Activated CD4-positive, alpha-beta T cell treated with anti-CD3 and anti-CD28 coated beads for 24 hours (primary cell): ENCODE measurements around the gene DNAH3.
A peak's percentile ranks its signal among the peaks of the same experiment; 100 is the strongest.
"Not testable (repeated sequence)": the region's sequence is repeated elsewhere in the genome, so short reads cannot be mapped to it uniquely, and the experiment has no call there.

ENCODE experiments used
- DNase-seq, 2 donors: peaks; one replicate each; pipeline ENCODE4 v3.0.0-alpha.2; 2020; ENCODE audit warnings: low read depth in 2 of 2

Gene DNAH3

GRCh38 chr16:21169249-21169981 lies 18.8 kb upstream of the DNAH3 start:
- DNase-seq, result no peak

DNA sequence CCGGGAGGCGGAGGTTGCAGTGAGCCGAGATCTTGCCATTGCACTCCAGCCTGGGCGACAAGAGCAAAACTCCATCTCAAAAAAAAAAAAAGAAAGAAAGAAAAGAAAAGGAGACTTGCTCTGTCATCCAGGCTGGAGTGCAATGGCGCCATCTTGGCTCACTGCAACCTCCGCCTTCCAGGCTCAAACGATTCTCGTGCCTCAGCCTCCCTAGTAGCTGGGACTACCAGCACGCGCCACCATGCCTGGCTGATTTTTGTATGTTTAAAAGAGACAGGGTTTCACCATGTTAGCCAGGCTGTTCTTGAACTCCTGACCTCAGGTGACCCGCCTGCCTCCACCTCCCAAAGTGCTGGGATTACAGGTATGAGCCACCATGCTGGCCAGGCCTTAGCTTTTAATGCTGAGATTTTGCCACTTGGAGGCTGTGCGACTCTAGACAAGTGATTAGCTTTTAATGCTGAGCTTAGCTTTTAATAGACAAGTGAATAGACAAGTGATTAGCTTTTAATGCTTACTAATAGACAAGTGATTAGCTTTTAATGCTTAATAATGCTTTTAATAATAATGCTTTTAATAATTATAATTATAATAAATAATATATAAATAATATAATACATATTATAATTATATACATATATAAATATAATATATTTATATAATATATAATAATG lies 17.4 kb upstream of the DNAH3 start:
- no peak for DNase-seq

- DNase-seq, result no peak
These were observed 16.7 kb upstream of the DNAH3 start for GRCh38 chr16:21167360-21167759.

DNA sequence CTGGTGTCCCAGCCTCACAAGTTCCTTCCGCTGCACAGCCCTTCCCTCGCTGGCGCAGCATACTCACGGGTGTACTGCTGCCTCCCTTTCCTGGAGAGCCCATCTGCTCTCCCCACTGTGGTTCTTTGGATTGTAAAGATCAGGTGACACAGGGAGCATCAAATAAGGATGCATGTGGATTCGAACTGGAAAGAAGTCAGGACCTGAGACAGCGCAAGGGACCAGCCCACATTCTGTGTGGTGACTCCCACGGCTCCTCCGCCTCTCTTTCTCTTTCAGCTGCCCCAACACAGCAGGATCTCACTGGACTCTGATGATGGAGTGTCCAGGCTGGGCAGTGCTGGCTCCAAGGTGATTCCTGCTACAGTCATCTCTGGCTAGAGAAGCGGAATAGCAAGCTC lies 15.9 kb upstream of the DNAH3 start:
- DNase-seq, result no peak

GRCh38 chr16:21164521-21165168 lies 14.0 kb upstream of the DNAH3 start:
- no peak for DNase-seq

- DNase-seq, result no peak
These were observed 12.9 kb upstream of the DNAH3 start for GRCh38 chr16:21163576-21163975.

DNA sequence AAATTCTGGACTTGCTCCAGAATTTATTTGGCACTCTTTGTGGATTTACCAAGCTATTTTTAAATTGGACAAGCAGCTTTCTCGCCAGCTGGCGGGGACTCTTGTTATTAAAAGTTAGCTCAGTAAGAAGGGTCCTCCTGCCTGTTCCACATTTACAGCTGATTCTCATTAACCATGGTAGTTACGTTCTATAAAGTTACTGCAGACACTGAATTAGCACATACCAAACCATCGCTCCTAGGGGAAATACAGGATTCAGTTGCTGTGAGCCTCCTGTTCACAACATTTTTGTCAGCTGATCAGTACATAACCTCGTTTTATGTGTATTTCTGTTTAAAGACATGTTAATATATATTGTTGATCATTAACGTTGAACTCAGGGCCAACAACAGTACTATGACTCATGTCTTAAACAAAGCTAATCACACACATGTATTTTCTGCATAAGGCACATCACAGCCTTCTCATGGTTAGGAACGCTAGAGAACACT lies 12.1 kb upstream of the DNAH3 start:
- DNase-seq, result no peak

- DNase-seq, result no peak
These were observed 10.6 kb upstream of the DNAH3 start for GRCh38 chr16:21161211-21161610.

DNA sequence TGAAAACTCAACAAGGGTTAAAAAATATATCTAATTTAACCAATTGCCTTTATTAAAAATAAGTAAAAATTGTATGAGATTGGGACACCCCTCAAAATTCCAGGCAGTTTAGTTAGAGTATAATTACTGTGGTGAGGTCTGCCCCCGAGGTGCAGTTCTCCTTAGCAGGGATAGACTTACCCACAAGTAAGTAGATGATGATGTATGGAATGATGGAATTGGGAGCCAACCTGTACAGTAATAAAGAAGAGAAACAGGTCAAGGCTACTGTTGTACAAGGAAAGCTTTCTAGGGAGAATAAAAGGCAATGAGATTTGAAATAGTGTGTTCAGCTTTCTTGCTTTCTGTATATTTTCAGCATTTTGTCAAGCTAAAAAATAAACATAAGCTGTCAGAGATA lies 9.6 kb upstream of the DNAH3 start:
- no peak for DNase-seq

GRCh38 chr16:21159281-21159951 lies 8.8 kb upstream of the DNAH3 start:
- DNase-seq, result no peak

DNA sequence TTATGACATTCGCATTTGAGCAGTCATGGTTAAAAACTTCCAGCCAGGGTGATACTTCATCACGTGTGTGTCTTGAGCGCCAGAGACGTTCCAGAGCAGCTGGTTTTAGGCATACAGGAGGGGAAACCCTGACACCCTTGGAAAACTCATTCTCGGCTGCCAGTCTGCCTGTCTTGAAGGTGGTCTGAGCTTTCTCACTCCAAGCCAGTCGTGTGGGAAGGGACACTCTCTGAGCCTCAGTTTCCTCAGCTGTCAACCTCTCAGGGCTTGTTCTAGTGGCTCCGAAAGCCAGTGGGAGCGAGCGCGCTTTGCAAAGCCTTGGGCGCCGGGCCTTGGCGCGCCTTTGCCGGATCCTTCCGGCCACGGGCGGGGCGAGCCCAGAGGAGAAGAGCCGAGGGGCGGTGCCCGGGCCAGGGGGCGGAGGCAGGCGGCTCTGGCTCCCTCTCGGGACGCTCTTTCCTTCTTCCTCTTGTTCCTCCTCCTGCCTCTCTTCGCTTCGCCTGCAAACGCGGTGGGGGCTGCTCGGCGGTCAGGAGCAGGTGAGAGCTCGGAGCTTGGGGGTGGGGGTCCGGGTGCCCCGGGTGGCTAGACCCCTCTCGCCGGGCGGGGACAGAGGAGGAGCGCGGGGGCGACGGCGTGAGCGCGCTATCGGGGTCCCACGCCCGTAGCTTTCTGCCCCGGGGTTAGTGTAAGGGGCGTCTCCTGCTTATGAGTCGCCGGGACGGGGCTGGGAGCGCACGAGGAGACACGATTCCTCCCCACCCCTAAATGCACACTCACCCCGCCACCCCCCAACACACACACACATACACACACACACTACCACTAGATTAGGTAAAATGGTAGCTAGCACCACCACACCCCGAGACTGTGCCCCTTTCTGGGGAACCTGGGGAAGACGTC lies 7.8 kb upstream of the DNAH3 start, which contains the start of gene LDAF1:
LDAF1 (plus strand) TSS at position 467 of the 903 bp plus-strand sequence. CDS start 2,509 bp downstream, outside the sequence.
- DNase-seq, result peak; percentile 60 to 77

DNA sequence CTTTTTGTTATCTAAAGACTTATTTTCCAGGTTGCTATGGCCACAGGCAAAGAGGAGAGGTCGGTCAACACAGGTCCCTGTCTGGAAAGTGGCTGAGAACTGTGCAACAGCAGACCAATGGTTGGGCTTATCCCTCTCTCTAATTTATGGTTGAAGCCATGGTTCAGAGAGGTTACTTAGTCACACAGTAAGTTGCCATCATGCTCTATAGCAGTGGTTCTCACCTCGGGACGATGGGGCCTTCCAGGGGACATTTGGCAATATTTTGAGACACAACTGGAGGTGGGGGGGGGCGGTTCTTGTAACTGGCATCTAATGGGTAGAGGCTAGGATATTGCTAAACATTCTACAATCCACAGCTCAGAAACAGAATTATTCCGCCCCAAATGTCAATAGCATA lies 7.0 kb upstream of the DNAH3 start:
- DNase-seq, result no peak

DNA sequence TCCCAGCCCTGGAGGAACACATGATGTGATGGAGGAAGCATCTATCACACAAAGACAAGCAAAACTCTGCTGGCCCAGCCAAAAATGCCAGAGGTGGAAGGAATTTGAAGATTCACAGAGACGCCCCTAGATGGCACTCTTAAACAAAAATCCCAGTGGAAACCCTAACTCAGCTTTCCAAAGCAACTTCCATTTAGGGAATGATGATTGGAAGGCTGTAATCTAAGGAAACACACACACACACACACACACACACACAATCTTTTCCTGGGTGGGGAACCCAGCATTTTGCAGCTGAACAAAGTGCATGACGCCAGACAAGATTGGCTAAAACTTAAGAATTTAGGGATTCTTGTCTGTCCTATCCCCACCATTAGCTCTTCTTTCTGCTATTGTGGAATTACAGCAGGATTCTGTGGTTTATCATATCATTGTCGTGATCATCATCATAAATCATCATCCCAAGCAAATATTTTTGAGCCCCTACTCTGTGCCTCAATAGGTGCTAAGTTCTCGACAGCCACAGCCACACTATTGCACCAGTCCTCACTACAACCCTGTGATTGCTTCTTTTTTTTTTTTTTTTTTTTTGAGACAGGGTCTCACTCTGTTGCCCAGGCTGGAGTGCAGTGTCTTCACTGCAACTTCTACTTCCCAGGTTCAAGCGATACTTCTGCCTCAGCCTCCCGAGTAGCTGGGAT lies 6.3 kb upstream of the DNAH3 start:
- DNase-seq, result no peak

DNA sequence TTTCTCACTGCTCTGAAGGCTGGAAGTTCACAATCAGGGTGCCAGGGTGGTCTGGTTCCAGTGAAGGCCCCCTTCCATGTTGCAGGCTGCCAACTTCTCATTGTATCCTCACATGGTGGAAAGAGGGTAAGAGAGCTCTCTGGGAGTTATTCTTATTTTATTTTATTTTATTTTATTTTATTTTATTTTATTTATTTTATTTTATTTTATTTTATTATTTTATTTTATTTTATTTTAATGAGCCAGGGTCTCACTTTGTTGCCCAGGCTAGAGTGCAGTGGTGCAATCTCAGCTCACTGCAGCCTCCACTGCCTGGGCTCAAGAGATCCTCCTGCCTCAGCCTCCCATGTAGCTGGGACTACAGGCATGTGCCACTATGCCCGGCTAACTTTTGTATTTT lies 5.4 kb upstream of the DNAH3 start:
- not testable (repeated sequence) for DNase-seq

DNA sequence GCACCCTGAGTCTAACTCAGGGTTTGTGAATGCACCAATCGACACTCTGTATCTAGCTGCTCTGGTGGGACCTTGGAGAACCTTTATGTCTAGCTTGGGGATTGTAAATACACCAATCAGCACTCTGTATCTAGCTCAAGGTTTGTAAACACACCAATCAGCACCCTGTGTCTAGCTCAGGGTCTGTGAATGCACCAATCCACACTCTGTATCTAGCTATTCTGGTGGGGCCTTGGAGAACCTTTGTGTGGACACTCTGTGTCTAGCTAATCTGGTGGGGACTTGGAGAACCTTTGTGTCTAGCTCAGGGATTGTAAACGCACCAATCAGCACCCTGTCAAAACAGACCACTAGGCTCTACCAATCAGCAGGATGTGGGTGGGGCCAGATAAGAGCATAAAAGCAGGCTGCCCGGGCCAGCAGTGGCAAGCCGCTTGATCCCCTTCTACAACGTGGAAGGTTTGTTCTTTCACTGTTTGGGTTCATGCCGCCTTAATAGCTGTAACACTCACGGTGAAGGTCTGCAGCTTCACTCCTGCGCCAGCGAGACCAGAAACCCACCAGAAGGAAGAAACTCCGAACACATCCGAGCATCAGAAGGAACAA lies 2.6 kb upstream of the DNAH3 start:
- not testable (repeated sequence) for DNase-seq

DNA sequence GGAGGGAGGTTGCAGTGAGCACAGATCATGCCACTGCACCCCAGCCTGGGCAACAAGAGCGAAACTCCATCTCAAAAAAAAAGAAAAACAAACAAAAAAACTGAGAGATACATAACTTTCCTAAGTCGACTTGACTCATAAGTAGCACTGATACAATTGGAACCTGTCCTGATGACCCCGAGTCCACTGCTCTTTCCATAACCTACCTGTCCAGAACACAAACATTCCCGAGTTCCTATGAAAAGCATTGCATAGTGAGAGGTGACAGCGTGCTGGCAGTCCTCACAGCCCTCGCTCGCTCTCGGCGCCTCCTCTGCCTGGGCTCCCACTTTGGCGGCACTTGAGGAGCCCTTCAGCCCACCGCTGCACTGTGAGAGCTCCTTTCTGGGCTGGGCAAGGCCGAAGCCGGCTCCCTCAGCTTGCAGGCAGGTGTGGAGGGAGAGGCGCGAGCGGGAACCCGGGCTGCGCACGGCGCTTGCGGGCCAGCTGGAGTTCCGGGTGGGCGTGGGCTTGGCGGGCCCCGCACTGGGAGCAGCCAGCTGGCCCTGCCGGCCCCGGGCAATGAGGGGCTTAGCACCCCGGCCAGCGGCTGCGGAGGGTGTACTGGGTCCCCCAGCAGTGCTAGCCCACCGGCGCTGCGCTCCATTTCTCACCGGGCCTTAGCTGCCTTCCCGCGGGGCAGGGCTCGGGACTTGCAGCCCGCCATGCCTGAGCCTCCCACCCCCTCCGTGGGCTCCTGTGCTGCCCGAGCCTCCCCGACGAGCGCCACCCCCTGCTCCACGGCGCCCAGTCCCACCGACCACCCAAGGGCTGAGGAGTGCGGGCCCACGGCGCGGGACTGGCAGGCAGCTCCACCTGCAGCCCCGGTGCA lies 1.7 kb upstream of the DNAH3 start:
- DNase-seq, result not testable (repeated sequence)

DNA sequence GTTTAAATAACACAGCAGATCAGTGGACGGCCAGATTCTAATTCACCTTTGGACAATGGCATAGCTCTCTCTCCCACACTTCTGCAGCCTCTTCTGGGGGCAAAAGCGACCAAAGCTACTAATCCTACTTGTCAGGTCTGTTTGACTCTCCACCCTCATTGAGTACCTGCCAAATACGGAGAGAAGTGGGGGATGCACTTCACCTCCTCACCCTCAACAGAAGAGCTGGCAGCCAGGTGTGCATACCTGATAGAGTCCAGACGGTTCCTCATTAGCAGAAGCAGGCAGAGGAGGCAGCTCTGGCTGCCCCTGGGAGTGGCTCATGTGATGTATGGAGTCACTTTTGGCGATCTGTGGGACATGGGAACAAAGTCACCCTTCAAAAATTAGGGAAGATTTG lies 4.9 kb downstream of the DNAH3 start:
- DNase-seq, result no peak

DNA sequence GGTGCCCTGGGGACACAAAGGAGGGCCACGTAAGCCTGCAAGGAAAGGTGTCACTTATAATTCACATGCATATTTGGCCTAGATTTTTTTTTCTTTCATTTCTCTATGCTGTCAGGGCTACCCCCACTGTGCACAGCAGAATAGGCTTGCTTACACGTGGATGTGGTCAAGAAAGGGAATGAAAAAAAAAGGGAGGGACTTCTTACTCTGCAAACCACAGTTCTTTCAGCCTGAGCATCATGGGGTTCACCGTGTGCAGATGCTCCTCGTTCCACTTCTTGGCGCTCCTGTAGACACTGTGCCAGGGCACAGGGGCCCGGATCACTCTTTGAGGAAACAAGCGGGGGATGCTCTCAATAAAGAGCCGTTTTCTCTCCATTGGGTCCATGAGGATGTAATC lies 16.6 kb downstream of the DNAH3 start:
- no peak for DNase-seq

DNA sequence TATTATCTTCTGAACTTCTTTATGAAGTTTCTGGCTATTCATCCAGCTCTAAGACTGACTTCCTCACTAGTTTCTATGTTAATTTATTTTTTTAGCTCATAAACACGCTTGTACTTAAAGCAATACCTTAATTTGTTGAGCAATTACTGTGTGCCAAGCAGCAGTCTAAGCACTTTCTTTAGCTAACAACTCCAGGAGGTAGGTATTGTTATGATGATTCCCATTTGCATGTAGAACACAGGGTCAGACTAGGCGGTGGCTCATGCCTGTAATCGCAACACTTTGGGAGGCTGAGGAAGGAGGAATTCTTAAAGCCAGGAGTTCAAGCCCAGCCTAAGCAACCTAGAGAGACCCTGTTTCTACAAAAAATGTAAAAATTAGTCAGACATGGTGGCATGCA lies 19.8 kb downstream of the DNAH3 start:
- no peak for DNase-seq
